ENCODE measurements around the gene PWP1. TPM values are rescaled to one million over a fixed set of nuclear protein-coding genes. Genes with fewer than 3 reads are reported as not detected.

PWP1 gene
- total RNA-seq, 1 donor from 2014 or later = 11.7 TPM

DNA sequence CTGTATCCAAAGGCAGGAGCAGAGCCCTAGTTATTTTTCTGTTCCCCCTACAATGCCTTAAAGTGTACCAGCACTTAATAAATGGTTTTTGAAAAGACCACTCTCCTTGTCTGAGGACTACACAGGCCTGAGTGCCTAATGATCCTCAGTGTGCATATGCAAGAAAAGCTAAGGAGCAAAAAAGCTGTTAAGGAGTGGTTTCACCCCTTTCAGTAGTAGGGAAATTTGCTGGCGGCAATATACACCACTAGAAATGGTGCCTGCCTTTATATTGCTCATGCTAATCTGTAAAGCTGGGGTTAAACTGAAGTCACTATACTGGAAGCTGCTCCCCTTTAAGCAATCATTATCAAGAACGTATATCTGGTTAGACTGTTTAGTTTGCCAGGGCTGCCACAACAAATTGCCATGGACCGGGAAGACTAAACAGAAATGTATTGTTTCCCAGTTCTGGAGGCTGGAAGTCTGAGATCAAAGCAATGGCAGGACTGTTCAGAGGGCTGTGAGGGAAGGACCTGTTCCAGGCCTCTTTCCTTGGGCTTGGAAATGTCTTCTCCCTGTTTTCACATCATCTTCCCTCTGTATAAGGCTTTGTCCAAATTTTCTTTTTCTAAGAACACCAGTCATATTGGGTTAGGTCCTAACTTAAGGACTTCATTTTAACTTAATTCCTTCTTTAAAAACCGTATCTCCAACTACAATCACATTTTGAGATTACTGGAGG, 45.2 kb downstream of the PWP1 start:
- Histone ChIP-seq H3K4me1 (no peaks in the 10 kb centered on the region), H3K9me3 (replicated peaks) (no peaks in the 10 kb centered on the region), H3K27me3 (ENCODE audit: low read depth) (no peaks in the 10 kb centered on the region), H3K4me3 (no peak overlapping the region), H3K36me3 (peaks cover 33% of the 10 kb centered on the region), H3K27ac (replicated peaks) (no peak overlapping the region)
- TF ChIP-seq, protein P1, sequence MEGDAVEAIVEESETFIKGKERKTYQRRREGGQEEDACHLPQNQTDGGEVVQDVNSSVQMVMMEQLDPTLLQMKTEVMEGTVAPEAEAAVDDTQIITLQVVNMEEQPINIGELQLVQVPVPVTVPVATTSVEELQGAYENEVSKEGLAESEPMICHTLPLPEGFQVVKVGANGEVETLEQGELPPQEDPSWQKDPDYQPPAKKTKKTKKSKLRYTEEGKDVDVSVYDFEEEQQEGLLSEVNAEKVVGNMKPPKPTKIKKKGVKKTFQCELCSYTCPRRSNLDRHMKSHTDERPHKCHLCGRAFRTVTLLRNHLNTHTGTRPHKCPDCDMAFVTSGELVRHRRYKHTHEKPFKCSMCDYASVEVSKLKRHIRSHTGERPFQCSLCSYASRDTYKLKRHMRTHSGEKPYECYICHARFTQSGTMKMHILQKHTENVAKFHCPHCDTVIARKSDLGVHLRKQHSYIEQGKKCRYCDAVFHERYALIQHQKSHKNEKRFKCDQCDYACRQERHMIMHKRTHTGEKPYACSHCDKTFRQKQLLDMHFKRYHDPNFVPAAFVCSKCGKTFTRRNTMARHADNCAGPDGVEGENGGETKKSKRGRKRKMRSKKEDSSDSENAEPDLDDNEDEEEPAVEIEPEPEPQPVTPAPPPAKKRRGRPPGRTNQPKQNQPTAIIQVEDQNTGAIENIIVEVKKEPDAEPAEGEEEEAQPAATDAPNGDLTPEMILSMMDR (IDR thresholded peaks at IDR 0.05; ENCODE audit: borderline replicate concordance) = no peak
- DNase-seq = no peak
- intact Hi-C loops (cut with micrococcal nuclease) = no loop called here

DNA sequence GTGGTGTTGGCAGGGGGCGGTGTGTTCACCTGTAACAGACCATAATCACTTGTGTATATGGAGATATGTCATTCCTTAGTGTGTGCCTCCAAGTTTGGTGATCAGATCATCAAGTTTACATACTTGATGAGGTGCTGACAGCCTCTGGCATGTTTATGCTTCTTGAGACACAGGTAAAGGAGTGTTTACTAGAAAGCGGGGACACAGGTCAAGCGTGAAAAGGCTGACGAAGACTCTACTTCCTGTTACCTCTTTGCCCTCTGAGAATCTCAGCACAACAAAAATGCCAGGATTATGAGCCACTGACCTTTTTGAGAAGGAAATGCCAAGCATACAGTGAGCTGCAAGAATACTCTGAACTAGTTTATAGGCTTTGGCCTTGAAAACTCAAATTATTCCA, 45.8 kb downstream of the PWP1 start:
- TF ChIP-seq, protein P1 (IDR thresholded peaks at IDR 0.05; ENCODE audit: borderline replicate concordance) = no peak
- Histone ChIP-seq H3K27ac (replicated peaks) (no peak overlapping the region), H3K9me3 (replicated peaks) (no peaks in the 10 kb centered on the region), H3K36me3 (peaks cover 39% of the 10 kb centered on the region), H3K4me3 (no peak overlapping the region), H3K4me1 (no peaks in the 10 kb centered on the region), H3K27me3 (ENCODE audit: low read depth) (no peaks in the 10 kb centered on the region)
- intact Hi-C loops (cut with micrococcal nuclease) = no loop called here
- DNase-seq = no peak

DNA sequence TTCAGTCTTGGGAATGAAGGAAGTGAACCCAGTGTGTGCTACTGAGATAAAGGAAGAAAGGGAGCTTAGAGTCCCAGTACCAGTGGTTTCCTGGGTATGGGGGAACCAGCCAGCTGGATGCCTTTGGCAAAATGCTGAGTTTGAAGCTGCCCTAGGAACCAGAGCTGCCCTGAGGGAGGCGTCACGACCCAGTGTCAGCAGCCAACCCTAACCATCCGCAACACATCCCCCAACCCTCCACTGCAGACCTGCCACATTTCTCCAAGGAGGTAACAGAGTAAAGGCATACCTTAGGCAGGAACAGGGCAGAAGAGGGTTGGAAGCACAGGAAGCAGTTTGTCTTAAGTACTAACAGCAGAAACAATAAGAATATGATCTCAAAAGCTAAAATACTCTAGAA, 46.8 kb downstream of the PWP1 start:
- peaks cover 49% of the 10 kb centered on the region for H3K36me3 ChIP-seq
- H3K27me3 ChIP-seq (ENCODE audit: low read depth) = no peaks in the 10 kb centered on the region
- TF ChIP-seq, protein P1 (IDR thresholded peaks at IDR 0.05; ENCODE audit: borderline replicate concordance) = no peak
- intact Hi-C loops (cut with micrococcal nuclease) = no loop called here
- no peak for DNase-seq
- H3K4me3 ChIP-seq = no peak overlapping the region
- H3K9me3 ChIP-seq (replicated peaks) = no peaks in the 10 kb centered on the region
- H3K4me1 ChIP-seq = no peaks in the 10 kb centered on the region
- H3K27ac ChIP-seq (replicated peaks) = no peak overlapping the region

DNA sequence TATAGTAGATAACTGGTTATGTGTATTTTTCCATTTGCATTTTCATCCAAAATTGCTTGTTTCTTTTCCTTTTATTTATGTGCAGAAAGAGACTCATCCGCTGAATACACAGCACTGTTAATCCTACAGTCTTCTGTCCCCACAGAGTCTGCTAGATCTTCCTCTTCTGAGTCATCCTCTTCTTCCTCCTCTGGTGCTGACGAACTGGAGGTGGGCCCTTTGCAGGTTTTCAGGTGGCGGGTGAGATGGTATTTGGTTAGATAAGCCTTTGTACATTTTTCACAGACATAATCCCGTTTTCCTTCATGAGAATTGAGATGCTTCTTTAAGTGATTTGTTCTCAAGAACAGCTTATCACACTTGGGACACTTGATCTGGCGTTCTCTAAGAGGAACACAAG, 48.5 kb downstream of the PWP1 start:
- Histone ChIP-seq H3K4me1 (no peaks in the 10 kb centered on the region), H3K36me3 (peaks cover 67% of the 10 kb centered on the region), H3K4me3 (no peak overlapping the region), H3K27ac (replicated peaks) (no peak overlapping the region), H3K9me3 (replicated peaks) (no peaks in the 10 kb centered on the region), H3K27me3 (ENCODE audit: low read depth) (no peaks in the 10 kb centered on the region)
- DNase-seq = no peak
- TF ChIP-seq, protein P1 (IDR thresholded peaks at IDR 0.05; ENCODE audit: borderline replicate concordance) = no peak
- intact Hi-C loops (cut with micrococcal nuclease) = no loop called here

DNA sequence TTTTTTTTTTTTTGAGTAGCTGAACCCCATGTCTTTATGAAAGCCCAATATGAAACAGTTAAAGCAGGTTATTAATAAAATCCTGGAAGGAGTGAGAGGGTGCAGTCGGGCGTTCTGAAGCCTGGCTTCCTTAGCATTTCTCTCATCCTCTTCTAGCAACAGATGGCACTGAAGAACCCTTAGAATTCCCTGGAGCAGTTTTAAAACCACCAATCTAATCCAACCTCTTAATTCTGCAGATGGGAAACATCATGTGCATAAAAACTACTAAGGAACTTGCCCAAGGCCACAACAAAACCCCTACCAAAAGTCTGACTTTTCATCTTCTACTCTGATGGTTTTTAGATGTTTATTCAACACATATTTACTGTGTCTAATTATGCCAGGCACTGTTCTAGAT, 50.2 kb downstream of the PWP1 start:
- Histone ChIP-seq H3K27me3 (ENCODE audit: low read depth) (no peaks in the 10 kb centered on the region), H3K4me1 (no peaks in the 10 kb centered on the region), H3K27ac (replicated peaks) (no peak overlapping the region), H3K9me3 (replicated peaks) (no peaks in the 10 kb centered on the region), H3K36me3 (peaks cover 83% of the 10 kb centered on the region), H3K4me3 (no peak overlapping the region)
- intact Hi-C loops (cut with micrococcal nuclease) = no loop called here
- TF ChIP-seq, protein P1 (IDR thresholded peaks at IDR 0.05; ENCODE audit: borderline replicate concordance) = no peak
- no peak for DNase-seq

Measured in left ventricle myocardium inferior (tissue), 1 donor.